Right atrium auricular region (tissue), 2 donors: Measurements from ENCODE around the gene SLC15A3. TPM values are rescaled to one million over a fixed set of nuclear protein-coding genes. Genes with fewer than 3 reads are reported as not detected.
A peak's percentile ranks its signal among the peaks of the same experiment; 100 is the strongest.

ENCODE experiments used
- DNase-seq: peaks from one replicate; pipeline ENCODE4 v3.0.0-alpha.2; 2019; ENCODE audit warnings: low spot score
- H3K27ac ChIP-seq, 2 donors: fragments of 200-600 bp; sonication (generic); 1 replicate in 1 of 2; 2 replicates in 1 of 2; pipeline ENCODE4 v1.5.1; 2016 to 2019
- H3K27me3 ChIP-seq, 2 donors: fragments of 200-600 bp; sonication (generic); one replicate each; pipeline versions ENCODE4 v1.5.1 to v1.6.0; 2017 to 2019
- H3K36me3 ChIP-seq: fragments of 200-600 bp; sonication (generic); one replicate; pipeline ENCODE4 v1.5.1; 2016
- H3K4me1 ChIP-seq, 2 donors: fragments of 200-600 bp; sonication (generic); one replicate each; pipeline versions ENCODE4 v1.5.1 to v1.6.0; 2017 to 2019
- H3K4me3 ChIP-seq, 2 donors: fragments of 200-600 bp; sonication (generic); 1 replicate in 1 of 2; 2 replicates in 1 of 2; pipeline ENCODE4 v1.5.1; 2017 to 2019; ENCODE audit warnings: mild to moderate bottlenecking in 1 of 2, moderate library complexity in 1 of 2
- H3K9me3 ChIP-seq, 2 donors: fragments of 200-600 bp; sonication (generic); one replicate each; pipeline ENCODE4 v1.5.1; 2019
- total RNA-seq, 2 donors: library from RNA; depleted of rRNA; stranded (reverse); fragments of >200 nt; gene quantifications; one replicate each; pipeline ENCODE4 v1.1.0, GENCODE V29; 2016
- TF ChIP-seq, protein P1 (sequence below), 2 donors: fragments of 200-600 bp; sonication (generic); IDR thresholded peaks; one replicate each; pipeline ENCODE4 v1.5.1; 2019; ENCODE audit warnings: antibody characterized with exemption in 2 of 2

SLC15A3 gene
- total RNA-seq, 2 donors from 2014 or later, result 12.9 to 17.5 TPM

- Histone ChIP-seq H3K27ac (peak overlapping the region in 1 of 2 donors; percentile 35), H3K36me3 (no peaks in the 10 kb centered on the region), H3K27me3 (no peaks in the 10 kb centered on the region), H3K4me3 (peak overlapping the region; percentile 39 to 56), H3K9me3 (no peaks in the 10 kb centered on the region), H3K4me1 (peaks cover 0 to 21% of the 10 kb centered on the region in 2 donors)
- DNase-seq, result no peak
- TF ChIP-seq, protein P1, sequence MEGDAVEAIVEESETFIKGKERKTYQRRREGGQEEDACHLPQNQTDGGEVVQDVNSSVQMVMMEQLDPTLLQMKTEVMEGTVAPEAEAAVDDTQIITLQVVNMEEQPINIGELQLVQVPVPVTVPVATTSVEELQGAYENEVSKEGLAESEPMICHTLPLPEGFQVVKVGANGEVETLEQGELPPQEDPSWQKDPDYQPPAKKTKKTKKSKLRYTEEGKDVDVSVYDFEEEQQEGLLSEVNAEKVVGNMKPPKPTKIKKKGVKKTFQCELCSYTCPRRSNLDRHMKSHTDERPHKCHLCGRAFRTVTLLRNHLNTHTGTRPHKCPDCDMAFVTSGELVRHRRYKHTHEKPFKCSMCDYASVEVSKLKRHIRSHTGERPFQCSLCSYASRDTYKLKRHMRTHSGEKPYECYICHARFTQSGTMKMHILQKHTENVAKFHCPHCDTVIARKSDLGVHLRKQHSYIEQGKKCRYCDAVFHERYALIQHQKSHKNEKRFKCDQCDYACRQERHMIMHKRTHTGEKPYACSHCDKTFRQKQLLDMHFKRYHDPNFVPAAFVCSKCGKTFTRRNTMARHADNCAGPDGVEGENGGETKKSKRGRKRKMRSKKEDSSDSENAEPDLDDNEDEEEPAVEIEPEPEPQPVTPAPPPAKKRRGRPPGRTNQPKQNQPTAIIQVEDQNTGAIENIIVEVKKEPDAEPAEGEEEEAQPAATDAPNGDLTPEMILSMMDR (IDR thresholded peaks at IDR 0.05), result no peak
Measured at GRCh38 chr11:60950024-60950423, 2.0 kb downstream of the SLC15A3 start.

- Histone ChIP-seq H3K36me3 (no peaks in the 10 kb centered on the region), H3K27ac (no peak overlapping the region), H3K9me3 (no peaks in the 10 kb centered on the region), H3K27me3 (no peaks in the 10 kb centered on the region), H3K4me1 (peaks cover 0 to 21% of the 10 kb centered on the region in 2 donors), H3K4me3 (no peak overlapping the region)
- DNase-seq, result no peak
- TF ChIP-seq, protein P1 (IDR thresholded peaks at IDR 0.05), result no peak
Measured at GRCh38 chr11:60948250-60948649, 3.7 kb downstream of the SLC15A3 start.

GRCh38 chr11:60947700-60948099 is 4.3 kb downstream of the SLC15A3 start:
- Histone ChIP-seq H3K27ac (no peak overlapping the region), H3K9me3 (no peaks in the 10 kb centered on the region), H3K36me3 (no peaks in the 10 kb centered on the region), H3K4me3 (no peak overlapping the region), H3K27me3 (no peaks in the 10 kb centered on the region), H3K4me1 (peaks cover 0 to 19% of the 10 kb centered on the region in 2 donors)
- TF ChIP-seq, protein P1 (IDR thresholded peaks at IDR 0.05), result no peak
- DNase-seq, result no peak

- no peaks in the 10 kb centered on the region for H3K9me3 ChIP-seq
- H3K4me3 ChIP-seq, result no peak overlapping the region
- H3K36me3 ChIP-seq, result peaks cover 5% of the 10 kb centered on the region
- no peak overlapping the region for H3K27ac ChIP-seq
- H3K27me3 ChIP-seq, result no peaks in the 10 kb centered on the region
- H3K4me1 ChIP-seq, result peaks cover 0 to 18% of the 10 kb centered on the region in 2 donors
- DNase-seq, result no peak
- TF ChIP-seq, protein P1 (IDR thresholded peaks at IDR 0.05), result no peak
Measured at GRCh38 chr11:60946601-60947264, 5.2 kb downstream of the SLC15A3 start.

GRCh38 chr11:60945295-60945667 is 6.7 kb downstream of the SLC15A3 start:
- DNase-seq, result no peak
- Histone ChIP-seq H3K27me3 (no peaks in the 10 kb centered on the region), H3K36me3 (peaks cover 5% of the 10 kb centered on the region), H3K4me1 (peaks cover 0 to 11% of the 10 kb centered on the region in 2 donors), H3K4me3 (no peak overlapping the region), H3K27ac (no peak overlapping the region), H3K9me3 (no peaks in the 10 kb centered on the region)
- TF ChIP-seq, protein P1 (IDR thresholded peaks at IDR 0.05), result no peak
